GM18508 (cell line): ENCODE results near the gene GABRB1.
A peak's percentile ranks its signal among the peaks of the same experiment; 100 is the strongest.

ENCODE experiments used
- ATAC-seq: cut with Tn5 transposase; IDR thresholded peaks from one replicate; pipeline ENCODE4 v1.9.1; 2021; ENCODE audit warnings: moderate number of reproducible peaks; ENCODE audit not compliant: insufficient read depth, unreplicated experiment

The GABRB1 gene

GRCh38 chr4:47031011-47031678 lies at the start of gene GABRB1:
TSS of gene GABRB1 (plus strand) at chr4:47031567.
- no peak for ATAC-seq

DNA sequence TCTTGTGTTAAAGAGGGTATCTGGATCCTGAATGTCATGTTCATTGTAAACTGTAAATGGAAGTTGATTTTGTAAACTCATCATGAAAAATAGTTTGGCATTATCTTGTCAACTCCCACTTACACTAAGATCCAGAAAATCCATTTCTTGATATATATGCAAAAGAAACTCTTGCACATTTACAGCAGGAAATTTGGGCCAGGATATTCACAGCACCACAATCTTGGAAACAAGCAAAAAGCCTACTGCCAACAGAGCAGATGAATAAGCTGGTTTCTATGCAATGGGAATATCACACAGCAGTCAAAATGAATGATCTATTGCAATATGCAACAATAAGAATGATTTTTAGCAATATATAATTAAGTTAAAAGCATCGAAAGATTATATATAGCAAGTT lies 46.6 kb upstream of the GABRB1 start:
- ATAC-seq: no peak

- no peak for ATAC-seq
Measured at GRCh38 chr4:46986922-46987638, 44.3 kb upstream of the GABRB1 start.

DNA sequence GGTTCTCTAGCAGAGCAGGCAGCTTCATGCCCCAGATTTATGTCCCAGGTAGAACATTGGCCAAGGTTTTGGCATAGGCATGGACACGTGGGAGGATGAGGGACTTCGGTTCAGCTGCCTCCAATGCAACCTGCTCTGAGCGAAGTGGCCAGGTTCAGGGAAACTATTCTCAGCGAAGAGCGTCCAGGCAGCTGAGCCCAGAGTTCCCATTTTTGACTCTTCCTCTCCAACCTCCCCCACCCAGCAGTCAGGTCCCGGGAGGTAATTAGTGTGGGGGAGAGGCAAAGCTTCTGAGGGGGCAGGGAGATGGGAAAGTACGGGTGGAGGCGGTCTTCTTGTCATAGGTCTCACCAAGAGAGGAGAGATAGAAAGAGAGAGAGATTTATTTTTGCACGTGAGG lies 39.0 kb upstream of the GABRB1 start:
- no peak for ATAC-seq

DNA sequence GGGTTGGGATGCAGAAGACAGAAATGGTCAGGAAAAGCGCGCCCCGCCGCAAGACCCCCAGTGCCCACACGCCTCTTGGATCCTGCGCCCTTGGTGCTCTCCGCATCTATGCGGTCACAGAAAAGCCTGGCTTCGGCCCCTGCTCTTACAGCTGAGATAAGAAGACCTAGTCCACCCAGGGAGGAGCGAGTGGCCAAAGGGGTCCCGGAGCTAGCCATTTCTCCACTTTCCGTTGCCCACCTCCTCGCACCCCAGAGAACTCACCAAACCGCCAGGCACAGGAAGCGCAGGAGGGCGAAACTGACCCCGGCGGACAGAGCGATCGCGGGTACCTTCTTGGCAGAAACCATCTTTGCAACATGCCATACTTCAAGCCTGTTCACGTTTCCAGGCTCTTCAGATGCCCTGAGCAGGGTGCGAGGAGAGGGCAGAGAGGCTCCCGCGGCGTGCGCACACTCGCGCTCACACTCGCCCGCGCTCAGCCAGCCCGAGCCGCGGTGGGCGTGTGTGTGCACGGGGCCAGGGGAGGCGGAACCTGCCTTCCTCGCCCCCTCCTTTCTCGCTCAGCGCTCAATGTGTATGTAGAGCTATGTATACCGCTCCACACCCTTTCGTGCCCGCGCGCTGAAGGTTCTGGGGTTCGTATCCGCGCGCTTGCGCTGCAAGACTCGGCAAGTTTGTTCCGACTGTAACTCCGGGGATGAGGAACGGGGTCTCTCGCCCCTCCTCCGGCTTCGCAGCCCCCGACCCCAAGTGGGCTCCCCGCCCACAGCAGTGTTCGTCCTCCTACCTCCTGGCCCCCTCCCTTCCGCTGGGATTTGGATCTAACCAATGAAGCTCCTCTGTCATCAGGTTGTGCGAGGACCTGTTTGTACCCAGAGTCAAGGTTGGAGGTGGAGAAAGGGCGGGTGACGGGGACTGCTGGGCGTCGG lies 38.0 kb upstream of the GABRB1 start, which contains the start of gene GABRA4:
TSS of gene GABRA4 (minus strand) at position 507 of the 932 bp plus-strand sequence. CDS start at position 350, 157 bp downstream.
- ATAC-seq: no peak

DNA sequence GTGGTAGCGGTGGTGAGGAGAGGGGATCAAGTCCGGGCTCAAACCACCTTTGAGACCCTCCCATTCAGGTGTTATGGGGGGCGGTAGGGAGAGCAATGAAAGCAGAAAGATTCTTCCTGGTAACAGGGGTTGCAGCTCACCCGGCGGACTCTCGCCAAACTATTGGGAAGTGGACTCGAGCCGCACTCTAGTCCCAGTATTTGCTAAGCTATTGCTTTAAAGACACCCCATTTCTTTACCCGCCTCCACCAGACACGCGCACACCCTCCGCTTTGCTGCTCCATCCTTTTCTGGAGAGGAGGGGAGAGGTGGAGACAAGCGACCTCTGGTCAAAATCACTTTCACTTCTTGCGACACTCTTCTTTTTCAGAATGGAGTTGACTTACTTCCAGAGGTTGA lies 37.4 kb upstream of the GABRB1 start:
- no peak for ATAC-seq

DNA sequence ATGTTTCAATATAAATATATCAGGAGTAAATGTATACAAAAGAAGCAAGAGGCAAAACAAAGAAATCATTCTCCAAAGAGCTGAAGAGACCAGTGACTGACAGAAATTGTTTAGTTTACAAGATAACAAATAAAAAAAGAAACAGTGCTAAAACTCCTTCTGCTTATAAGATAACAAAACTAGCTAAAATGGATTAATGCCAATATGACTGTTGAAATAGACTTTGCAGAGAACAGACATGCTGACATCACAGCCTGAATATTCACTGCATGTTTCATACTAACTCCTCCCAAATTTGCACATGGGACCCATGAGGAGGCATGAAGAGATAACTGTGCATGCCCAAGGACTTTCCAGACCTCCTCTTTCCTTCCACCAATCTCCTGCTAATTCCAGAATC lies 31.8 kb upstream of the GABRB1 start:
- ATAC-seq: no peak

GRCh38 chr4:47000406-47000805 lies 31.0 kb upstream of the GABRB1 start:
- no peak for ATAC-seq

DNA sequence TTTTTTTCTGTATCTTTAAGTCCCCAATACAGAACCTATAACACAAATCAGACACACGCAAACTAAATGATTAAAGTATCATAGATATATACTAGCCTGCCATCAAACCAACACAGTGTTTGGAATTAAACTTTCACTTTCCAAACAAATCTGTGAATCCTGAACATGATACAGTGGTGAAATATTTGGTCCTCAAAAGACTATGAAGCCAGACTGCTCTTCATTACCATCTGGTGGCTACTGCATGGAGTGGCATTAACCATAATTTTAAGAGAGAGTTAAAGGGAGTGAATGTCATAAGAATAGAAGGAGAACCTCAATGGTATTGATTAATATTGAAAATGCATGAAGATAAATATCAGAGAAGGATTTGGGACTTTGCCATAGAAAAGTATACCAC lies 28.8 kb upstream of the GABRB1 start:
- ATAC-seq: no peak

GRCh38 chr4:47010347-47010911 lies 20.9 kb upstream of the GABRB1 start:
- ATAC-seq: no peak

DNA sequence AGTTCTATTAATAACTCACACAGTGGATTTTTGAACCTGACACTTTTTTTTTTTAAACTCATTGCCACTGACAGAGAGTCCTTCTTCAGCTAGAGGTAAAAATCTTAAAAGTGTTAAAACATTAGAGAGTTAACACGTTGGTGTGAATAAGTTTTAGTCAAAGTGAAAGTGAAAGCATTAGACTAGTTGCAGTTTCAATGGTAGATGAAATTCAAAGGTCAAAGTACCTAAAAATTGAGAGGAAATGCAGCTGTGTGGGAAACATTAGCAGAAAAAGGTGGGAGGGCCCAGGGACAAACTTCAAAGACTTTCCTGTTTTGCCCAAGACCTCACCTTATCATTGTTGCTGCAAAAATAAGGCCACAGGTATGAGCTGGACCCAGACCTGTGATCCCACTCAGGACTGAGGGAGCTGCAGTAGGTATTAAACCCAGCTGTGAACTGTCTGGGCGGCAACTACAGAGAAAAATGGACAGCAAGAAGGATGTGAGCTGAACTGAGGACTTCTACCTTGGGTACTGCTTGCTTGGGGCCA lies 20.4 kb upstream of the GABRB1 start:
- peak; percentile 88 for ATAC-seq

GRCh38 chr4:47012676-47013075 lies 18.7 kb upstream of the GABRB1 start:
- ATAC-seq: no peak

DNA sequence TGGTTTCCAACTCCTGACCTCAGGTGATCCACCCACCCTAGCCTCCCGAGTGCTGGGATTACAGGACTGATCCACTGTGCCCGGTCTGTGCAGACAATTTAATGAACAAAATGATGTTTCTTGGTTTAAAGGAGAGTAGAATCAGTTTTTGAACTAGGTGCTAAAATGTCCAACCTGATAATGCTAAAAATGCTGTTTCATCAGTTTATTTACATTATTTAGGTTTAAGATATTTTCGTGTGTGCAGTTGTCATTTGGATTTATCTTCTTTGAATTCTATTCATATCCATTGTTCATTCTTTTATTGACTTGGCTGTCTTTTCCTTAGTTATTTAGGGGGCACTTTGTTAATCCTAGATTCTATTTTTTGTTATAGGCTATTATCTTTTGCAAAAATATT lies 18.0 kb upstream of the GABRB1 start:
- ATAC-seq: no peak

- ATAC-seq: no peak
Measured at GRCh38 chr4:47017081-47017480, 14.3 kb upstream of the GABRB1 start.

DNA sequence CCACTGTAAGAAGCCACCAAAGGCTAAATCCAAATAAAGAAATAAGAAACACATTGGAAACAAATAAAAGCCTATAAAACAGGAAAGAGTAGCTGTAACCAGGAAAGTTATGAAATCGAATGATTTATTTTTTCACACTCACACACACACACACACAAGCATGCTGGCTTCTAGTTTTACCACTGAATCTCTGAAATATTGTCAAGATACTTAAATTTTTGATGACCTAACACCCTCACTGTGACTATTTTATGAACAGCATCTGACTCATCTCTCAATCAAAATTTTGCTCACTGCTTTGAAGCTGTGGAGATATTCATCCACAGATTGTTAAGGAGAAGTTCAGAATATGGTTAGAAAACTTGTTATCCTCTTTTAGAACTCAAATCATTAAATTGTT lies 13.9 kb upstream of the GABRB1 start:
- no peak for ATAC-seq

GRCh38 chr4:47031751-47032404 lies 511 bp downstream of the GABRB1 start:
- ATAC-seq: no peak

DNA sequence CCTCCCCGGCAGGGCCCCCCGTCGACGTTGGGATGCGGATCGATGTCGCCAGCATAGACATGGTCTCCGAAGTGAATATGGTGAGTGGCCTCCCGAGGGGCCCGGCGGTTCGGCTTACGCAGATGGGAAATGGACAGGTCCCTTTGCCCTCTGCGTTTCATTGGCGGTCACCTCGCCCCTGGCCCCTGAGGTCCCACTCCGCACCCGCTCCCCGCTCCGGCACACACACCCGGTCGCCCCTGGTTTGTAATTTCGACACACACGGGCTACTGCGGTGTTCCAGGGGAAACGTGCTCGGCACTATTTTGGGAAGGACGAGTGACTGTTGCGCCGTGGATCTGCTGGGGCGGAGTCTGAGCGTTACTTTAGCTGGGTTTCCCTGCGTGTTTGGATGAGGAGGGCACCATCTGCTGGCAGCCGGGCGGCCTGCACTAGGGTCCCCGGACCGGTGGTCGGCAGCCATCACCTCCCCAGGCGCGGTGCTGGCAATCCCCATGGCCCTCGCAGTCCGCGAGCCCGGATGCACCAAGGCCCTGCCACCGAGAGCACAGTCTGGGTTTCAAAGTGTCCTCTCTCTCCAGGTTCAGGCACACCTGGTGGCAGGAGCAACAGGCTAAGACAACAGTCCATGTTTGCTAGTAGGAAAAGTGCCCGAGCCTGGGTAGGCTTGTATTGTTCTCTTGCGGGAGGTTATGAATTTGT lies 1.2 kb downstream of the GABRB1 start:
- peak; percentile 86 for ATAC-seq

DNA sequence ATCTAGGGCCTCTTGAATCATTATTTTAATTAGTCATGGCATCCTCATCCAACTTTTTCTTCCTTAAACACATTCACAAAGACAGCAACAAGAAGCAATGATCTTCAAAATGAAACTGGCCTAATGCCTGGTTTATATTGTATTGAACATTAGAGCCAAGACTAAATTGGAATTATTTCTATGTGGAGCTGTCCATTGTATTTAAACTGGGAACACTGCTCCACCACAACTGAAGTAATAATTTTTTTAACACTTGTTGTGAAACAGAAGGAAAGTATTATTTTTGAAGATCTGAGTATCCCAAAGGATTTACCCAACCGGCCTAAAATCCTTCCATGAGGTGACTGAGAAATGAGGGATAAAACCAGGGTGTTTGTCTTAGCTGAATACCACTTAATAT lies 6.9 kb downstream of the GABRB1 start:
- no peak for ATAC-seq

- no peak for ATAC-seq
Measured at GRCh38 chr4:47040828-47041227, 9.5 kb downstream of the GABRB1 start.
